Fibroblast of skin of scalp (primary cell): ENCODE results near the gene PAWR.

Source experiments
- DNase-seq: peaks from one replicate; pipeline ENCODE4 v3.0.0-alpha.2; 2013

The PAWR gene

DNA sequence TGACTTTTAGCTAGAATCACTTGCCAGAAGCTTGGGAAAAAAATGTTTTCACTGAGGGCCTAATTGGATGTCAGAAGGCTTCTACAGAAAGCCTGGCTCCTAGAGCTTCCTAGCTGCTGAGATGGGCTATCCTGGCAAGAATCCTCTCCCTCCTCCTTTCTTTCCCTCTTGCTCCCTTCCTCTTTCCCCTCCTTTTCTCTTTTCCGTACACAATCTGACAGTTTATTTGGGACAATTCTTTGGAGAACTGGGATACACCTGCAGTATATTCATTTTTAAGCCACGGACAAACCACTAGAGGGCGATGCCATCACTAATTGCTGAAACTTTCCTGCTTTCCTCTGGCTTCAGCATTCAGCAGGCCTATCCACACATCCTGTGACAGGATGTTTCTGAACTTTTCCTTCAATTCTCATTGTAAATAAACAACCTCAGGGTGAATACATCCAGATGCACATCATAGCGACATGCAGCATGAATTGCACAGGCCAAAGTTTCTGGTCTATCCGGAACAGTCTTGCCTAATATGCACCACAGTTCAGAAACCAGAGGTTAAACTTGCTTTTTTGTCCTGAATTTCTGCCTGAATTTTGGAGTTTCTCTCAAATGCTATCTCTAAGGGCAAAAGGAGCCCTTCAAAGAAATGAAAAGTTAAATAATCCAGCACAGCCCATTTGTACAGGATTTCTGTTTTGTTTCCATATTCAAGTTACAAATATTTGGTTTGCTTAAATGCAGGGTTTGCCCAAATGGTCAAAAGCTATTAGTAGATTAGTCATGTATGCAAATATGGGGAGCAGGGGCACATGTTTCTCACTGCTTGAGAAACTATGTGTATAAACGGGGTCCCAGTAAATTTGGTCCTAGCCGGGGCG is 142.8 kb downstream of the PAWR start:
- DNase-seq: peak; percentile 71

- DNase-seq: peak; percentile 90
These were observed 143.6 kb downstream of the PAWR start for GRCh38 chr12:79547044-79547734.

DNA sequence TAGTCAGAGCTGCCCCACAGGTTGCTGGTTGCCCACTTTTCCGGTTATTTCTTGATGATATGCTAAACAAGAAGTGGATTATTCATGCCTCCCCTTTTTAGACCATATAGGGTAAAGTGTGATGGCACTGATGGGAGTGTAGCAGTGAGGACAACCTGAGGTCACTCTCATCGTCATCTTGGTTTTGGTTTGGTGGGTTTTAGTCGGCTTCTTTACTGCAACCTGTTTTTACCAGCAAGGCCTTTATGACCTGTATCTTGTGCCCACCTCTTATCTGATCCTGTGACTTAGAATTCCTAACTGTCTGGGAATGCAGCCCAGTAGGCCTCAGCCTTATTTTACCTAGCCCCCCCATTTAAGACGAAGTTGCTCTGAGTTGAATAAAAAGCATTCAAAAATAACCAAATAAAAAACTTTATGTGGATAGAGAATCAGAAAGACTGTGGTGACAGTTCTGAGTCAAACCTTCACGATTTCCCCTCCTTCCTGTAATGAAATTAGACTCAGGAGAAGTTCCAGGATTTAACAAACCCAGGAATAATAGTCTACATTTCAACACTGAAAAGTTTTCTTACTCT is 144.2 kb downstream of the PAWR start:
- DNase-seq: no peak

- DNase-seq: peak; percentile 58
These were observed 146.3 kb downstream of the PAWR start for GRCh38 chr12:79544439-79544838.

GRCh38 chr12:79537675-79538074 is 153.1 kb downstream of the PAWR start:
- DNase-seq: no peak

GRCh38 chr12:79535751-79536150 is 155.0 kb downstream of the PAWR start:
- DNase-seq: no peak
